Activated CD4-positive, alpha-beta T cell treated with anti-CD3 and anti-CD28 coated beads for 36 hours (primary cell): ENCODE data around the gene GABRD. TPM values are rescaled to one million over a fixed set of nuclear protein-coding genes. Genes with fewer than 3 reads are reported as not detected.
A peak's percentile ranks its signal among the peaks of the same experiment; 100 is the strongest.

Source experiments
- ATAC-seq: fragments of 200-7000 bp; cut with Tn5 transposase; one replicate; pipeline ENCODE4 v1.10.0; 2021; ENCODE audit warnings: mild to moderate bottlenecking, moderate library complexity
- CTCF ChIA-PET: fragments of 350-600 bp; sonication (Branson Sonifier 250); formaldehyde crosslinking; loops from one replicate; lab custom pipeline; 2021; ENCODE audit warnings: antibody characterized with exemption; lab: Charles Lee
- POLR2A ChIA-PET: fragments of 350-600 bp; sonication (Branson Sonifier 250); formaldehyde crosslinking; loops from one replicate; lab custom pipeline; 2021; ENCODE audit warnings: antibody characterized with exemption, inconsistent platforms; lab: Charles Lee
- DNase-seq: peaks from one replicate; pipeline ENCODE4 v3.0.0-alpha.2; 2020
- H3K27ac Mint-ChIP-seq: one replicate; pipeline ENCODE4 v1.8.0; 2021; ENCODE audit warnings: mixed read lengths
- H3K27me3 Mint-ChIP-seq: one replicate; pipeline ENCODE4 v1.8.0; 2021; ENCODE audit warnings: mixed read lengths
- H3K36me3 Mint-ChIP-seq: one replicate; pipeline ENCODE4 v1.8.0; 2021; ENCODE audit warnings: low read depth, mixed read lengths
- H3K4me1 Mint-ChIP-seq: one replicate; pipeline ENCODE4 v1.8.0; 2021; ENCODE audit warnings: mixed read lengths
- H3K4me3 Mint-ChIP-seq: one replicate; pipeline ENCODE4 v1.8.0; 2021; ENCODE audit warnings: mild to moderate bottlenecking, moderate library complexity, mixed read lengths
- H3K9me3 Mint-ChIP-seq: one replicate; pipeline ENCODE4 v1.8.0; 2021; ENCODE audit warnings: low read depth, mixed read lengths
- intact Hi-C, 2 experiments: fragments of 100-400 bp; cut with DNase I in 1 of 2; cut with micrococcal nuclease in 1 of 2; formaldehyde crosslinking; loops; one replicate each; pipeline versions ENCODE4 v1.14.2 to v1.15.1; 2022 to 2024; cut with DNase I, micrococcal nuclease
- total RNA-seq, 2 experiments: library from RNA; stranded (reverse); gene quantifications; one replicate each; pipeline ENCODE4 v1.2.3, GENCODE V29; 2021

The GABRD gene, protein sequence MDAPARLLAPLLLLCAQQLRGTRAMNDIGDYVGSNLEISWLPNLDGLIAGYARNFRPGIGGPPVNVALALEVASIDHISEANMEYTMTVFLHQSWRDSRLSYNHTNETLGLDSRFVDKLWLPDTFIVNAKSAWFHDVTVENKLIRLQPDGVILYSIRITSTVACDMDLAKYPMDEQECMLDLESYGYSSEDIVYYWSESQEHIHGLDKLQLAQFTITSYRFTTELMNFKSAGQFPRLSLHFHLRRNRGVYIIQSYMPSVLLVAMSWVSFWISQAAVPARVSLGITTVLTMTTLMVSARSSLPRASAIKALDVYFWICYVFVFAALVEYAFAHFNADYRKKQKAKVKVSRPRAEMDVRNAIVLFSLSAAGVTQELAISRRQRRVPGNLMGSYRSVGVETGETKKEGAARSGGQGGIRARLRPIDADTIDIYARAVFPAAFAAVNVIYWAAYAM
- total RNA-seq: not detected

GRCh38 chr1:2019172-2019543 is at the start of gene GABRD:
TSS of gene GABRD (plus strand) at chr1:2019345. CDS start at chr1:2019424, 79 bp downstream.
- peak; percentile 79 for ATAC-seq
- intact Hi-C loops: no loop called here
- Mint-ChIP-seq H3K36me3 (no peaks in the 10 kb centered on the region), H3K9me3 (no peaks in the 10 kb centered on the region), H3K27me3 (peaks cover 52% of the 10 kb centered on the region), H3K4me3 (peak within 1 kb of the TSS; percentile 35), H3K27ac (no peak within 1 kb of the TSS), H3K4me1 (peaks cover 5% of the 10 kb centered on the region)
- ChIA-PET POLR2A (interaction anchor here (0.8 kb wide), 1 partner anchor 10 kb away, joined by 4 read pairs; no protein-coding TSS in a partner anchor), CTCF (interaction anchor here (0.9 kb wide), 1 partner anchor 26 kb away, joined by 3 read pairs; no protein-coding TSS in a partner anchor)
- peak; percentile 58 for DNase-seq

DNA sequence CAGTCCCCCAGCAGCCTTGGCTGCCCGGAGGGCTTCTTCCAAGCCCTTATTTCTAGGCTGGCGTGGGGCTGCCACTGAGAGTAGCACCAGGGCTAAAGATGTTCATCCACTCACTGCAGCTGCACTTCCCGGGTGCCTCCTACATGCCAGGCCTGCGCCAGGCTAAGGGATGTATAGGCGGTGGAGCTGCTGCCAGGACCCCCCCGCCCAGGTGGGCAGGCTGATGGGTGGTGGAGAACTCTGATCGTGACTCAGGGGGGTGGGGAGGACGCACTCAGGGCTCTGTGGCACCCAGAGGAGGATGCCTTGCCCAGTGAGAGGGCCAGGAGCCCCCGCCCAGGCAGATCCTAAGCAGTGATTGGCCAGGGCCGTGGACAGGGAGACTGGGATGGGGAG is 49.6 kb upstream of the GABRD start:
- Mint-ChIP-seq H3K4me3 (no peak overlapping the region), H3K27ac (no peak overlapping the region), H3K36me3 (no peaks in the 10 kb centered on the region), H3K9me3 (no peaks in the 10 kb centered on the region), H3K4me1 (no peaks in the 10 kb centered on the region), H3K27me3 (peaks cover 2% of the 10 kb centered on the region)
- DNase-seq (no peak), ATAC-seq (no peak)
- CTCF ChIA-PET: interaction anchor here (0.6 kb wide), 1 partner anchor 11 kb away, joined by 3 read pairs; no protein-coding TSS in a partner anchor
- POLR2A ChIA-PET: no interaction called here
- intact Hi-C loops: no loop called here

DNA sequence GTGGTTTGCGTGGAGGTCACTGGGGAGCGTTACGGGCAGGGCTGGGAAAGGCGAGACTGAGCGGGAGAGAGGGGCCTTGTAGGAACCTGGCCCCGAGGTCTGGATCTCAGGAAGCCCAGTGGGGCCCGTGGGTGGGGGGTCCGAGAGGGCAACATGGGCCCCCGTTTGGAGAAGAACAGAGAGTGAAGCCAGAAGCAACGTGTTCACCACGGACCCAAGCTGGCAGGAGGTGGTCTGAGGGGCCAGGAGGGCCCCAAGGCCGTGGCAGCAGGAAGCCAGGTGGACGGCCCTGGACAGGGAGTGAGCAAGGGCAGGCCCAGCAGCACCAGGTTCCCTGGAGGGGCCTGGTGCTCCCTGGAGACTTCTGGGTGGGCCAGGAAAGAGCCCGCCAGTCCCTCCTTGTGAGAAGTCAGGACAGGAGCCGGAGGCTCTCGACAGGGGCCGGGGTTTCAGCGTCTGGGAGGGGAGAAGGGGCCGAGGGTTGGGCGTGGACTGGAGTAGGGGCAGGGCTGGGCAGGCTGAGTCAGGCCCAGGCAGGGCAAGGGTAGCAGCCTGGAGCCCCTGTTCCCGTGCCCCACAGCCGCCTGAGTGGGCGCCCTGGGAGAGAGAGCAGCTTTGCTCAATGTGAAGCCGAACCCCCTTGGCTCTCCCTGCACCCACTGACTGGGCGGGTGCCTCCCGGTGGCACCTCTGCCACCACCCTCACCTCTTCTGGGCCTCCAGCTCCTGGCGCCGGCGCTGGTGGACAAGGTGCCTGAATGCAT is 49.0 kb upstream of the GABRD start:
- H3K9me3 Mint-ChIP-seq: no peaks in the 10 kb centered on the region
- no peaks in the 10 kb centered on the region for H3K4me1 Mint-ChIP-seq
- peaks cover 3% of the 10 kb centered on the region for H3K27me3 Mint-ChIP-seq
- intact Hi-C loops: no loop called here
- CTCF ChIA-PET: interaction anchor here (0.6 kb wide), 1 partner anchor 11 kb away, joined by 3 read pairs; no protein-coding TSS in a partner anchor
- DNase-seq: no peak
- POLR2A ChIA-PET: no interaction called here
- H3K4me3 Mint-ChIP-seq: no peak overlapping the region
- H3K36me3 Mint-ChIP-seq: no peaks in the 10 kb centered on the region
- H3K27ac Mint-ChIP-seq: no peak overlapping the region
- no peak for ATAC-seq

DNA sequence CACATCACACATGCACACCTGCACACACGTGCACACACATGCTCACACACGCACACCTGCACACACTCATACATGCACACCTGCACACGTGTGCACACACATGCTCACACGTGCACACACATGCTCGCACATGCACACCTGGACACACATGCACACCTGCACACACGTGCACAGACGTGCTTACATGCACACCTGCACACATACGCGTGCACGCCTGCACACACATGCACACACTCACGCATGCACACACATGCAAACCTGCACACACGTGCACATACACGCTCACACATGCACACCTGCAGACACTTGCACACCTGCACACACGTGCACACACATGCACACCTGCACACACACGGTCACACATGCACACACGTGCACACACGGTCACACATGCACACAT is 48.1 kb upstream of the GABRD start:
- intact Hi-C loops: no loop called here
- H3K27ac Mint-ChIP-seq: no peak overlapping the region
- POLR2A ChIA-PET: no interaction called here
- CTCF ChIA-PET: no interaction called here
- H3K27me3 Mint-ChIP-seq: peaks cover 6% of the 10 kb centered on the region
- no peaks in the 10 kb centered on the region for H3K9me3 Mint-ChIP-seq
- DNase-seq (no peak), ATAC-seq (no peak)
- H3K36me3 Mint-ChIP-seq: no peaks in the 10 kb centered on the region
- no peaks in the 10 kb centered on the region for H3K4me1 Mint-ChIP-seq
- no peak overlapping the region for H3K4me3 Mint-ChIP-seq

DNA sequence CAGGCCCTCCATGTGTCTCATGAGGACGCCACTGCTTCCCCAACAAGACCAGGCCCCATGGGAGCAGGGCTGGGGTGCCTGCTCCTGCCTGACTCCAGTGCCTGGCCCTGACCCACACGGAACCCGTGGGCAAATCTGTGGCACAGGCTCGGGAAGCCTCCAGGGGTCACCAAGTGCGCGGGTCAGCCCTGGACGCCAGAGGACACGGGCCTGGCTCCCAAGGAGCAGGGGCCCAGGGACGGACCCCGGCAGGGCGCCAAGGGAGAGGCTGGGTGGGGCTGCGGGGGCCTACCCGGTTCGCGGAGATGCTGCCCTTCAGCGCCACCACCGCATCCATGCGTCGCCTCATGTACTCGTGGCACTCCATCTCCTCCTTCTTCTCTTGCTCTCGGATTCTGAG is 47.5 kb upstream of the GABRD start:
- H3K9me3 Mint-ChIP-seq: no peaks in the 10 kb centered on the region
- POLR2A ChIA-PET: no interaction called here
- no peaks in the 10 kb centered on the region for H3K4me1 Mint-ChIP-seq
- no peak overlapping the region for H3K4me3 Mint-ChIP-seq
- no peak for DNase-seq
- no peak overlapping the region for H3K27ac Mint-ChIP-seq
- no peaks in the 10 kb centered on the region for H3K36me3 Mint-ChIP-seq
- no peak for ATAC-seq
- peaks cover 6% of the 10 kb centered on the region for H3K27me3 Mint-ChIP-seq
- CTCF ChIA-PET: no interaction called here
- intact Hi-C loops: no loop called here

GRCh38 chr1:1972976-1973715 is 46.0 kb upstream of the GABRD start:
- H3K36me3 Mint-ChIP-seq: no peaks in the 10 kb centered on the region
- H3K27ac Mint-ChIP-seq: no peak overlapping the region
- no peak overlapping the region for H3K4me3 Mint-ChIP-seq
- ATAC-seq (no peak), DNase-seq (no peak)
- intact Hi-C loops: no loop called here
- ChIA-PET CTCF (no interaction called here), POLR2A (no interaction called here)
- H3K4me1 Mint-ChIP-seq: no peaks in the 10 kb centered on the region
- H3K9me3 Mint-ChIP-seq: no peaks in the 10 kb centered on the region
- H3K27me3 Mint-ChIP-seq: peaks cover 3% of the 10 kb centered on the region

DNA sequence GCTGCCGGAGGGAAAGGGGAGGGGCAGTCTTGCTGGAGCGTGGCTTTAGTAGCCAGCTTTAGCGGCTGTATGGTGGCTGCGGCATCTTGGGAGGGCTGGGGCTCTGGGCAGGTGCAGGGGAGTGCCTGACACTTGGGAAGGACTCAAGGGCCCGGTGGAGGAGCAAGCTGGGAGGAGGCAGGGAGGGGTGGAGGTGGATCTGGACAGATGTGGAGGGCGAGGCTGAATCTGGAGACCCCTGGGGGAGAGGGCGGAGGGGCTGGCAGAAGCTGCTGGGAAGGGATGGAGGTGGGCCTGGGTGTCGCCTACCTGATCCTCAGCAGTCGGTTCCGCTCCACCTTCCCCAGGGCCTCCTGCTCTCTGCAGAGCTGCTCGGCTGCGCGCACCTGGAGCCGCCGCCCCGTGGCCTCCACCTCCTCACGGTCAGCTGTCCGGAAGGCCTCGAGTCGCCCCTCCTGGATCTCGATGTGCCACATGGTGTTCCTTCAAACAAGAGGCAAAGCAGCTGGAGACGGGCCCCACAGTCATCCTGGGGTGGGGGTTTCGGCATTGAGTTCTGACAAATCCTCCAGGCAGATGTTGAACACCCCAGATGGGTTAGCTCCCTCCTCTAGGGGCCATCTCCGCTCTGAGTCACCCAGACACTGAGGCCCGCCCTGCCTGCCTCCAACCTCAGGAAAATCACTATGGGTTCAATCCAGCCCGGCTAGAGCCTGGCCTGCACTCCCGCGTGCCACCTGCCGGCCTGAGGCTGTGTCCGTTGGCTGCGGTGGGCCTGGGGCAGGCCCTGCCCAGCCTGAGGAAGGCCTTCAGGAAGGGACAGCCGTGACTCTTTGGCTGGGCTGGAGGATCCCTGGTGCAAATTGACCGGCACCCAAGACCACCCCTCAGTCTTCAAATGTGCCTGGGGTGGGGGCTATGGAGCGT is 45.2 kb upstream of the GABRD start:
- Mint-ChIP-seq H3K9me3 (peaks cover 3% of the 10 kb centered on the region), H3K27me3 (peaks cover 3% of the 10 kb centered on the region), H3K27ac (no peak overlapping the region), H3K4me1 (no peaks in the 10 kb centered on the region), H3K36me3 (no peaks in the 10 kb centered on the region), H3K4me3 (no peak overlapping the region)
- intact Hi-C loops: no loop called here
- no peak for DNase-seq
- POLR2A ChIA-PET: no interaction called here
- no peak for ATAC-seq
- CTCF ChIA-PET: no interaction called here

- no peak for DNase-seq
- Mint-ChIP-seq H3K27me3 (peaks cover 3% of the 10 kb centered on the region), H3K9me3 (peaks cover 3% of the 10 kb centered on the region), H3K4me1 (no peaks in the 10 kb centered on the region), H3K4me3 (no peak overlapping the region), H3K36me3 (no peaks in the 10 kb centered on the region), H3K27ac (no peak overlapping the region)
- intact Hi-C loops: no loop called here
- POLR2A ChIA-PET: no interaction called here
- no peak for ATAC-seq
- CTCF ChIA-PET: no interaction called here
Measured at GRCh38 chr1:1974834-1975233, 44.3 kb upstream of the GABRD start.

DNA sequence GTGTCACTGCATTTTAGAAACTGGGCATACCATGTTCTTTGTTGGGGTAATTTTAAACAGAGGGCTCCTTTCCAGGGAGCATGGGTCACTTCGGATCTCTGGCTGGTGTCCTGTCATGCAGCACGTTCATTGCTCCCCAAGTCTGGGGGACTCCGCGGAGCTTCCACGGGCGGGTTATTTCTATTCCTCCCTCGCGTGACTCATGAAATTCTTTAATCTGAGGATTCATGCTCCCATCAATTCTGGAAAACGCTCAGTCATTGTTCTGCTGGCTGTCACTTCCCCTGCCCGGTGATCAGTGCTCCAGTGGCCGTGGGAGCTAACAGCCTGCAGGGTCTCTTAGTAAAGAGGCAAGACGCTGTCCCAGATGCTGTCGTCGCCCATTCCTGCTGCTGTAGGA is 43.6 kb upstream of the GABRD start:
- no peak for ATAC-seq
- H3K4me1 Mint-ChIP-seq: no peaks in the 10 kb centered on the region
- POLR2A ChIA-PET: no interaction called here

GRCh38 chr1:1976031-1976430 is 43.1 kb upstream of the GABRD start:
- Mint-ChIP-seq H3K4me3 (no peak overlapping the region), H3K4me1 (no peaks in the 10 kb centered on the region), H3K9me3 (peaks cover 3% of the 10 kb centered on the region), H3K27me3 (peaks cover 3% of the 10 kb centered on the region), H3K27ac (no peak overlapping the region), H3K36me3 (no peaks in the 10 kb centered on the region)
- intact Hi-C loops: no loop called here
- no peak for DNase-seq
- ChIA-PET CTCF (no interaction called here), POLR2A (no interaction called here)
- ATAC-seq: no peak

More for the DNA sequence above, 43.6 kb upstream of the GABRD start:
- Mint-ChIP-seq H3K4me3 (no peak overlapping the region), H3K27me3 (peaks cover 3% of the 10 kb centered on the region), H3K9me3 (peaks cover 3% of the 10 kb centered on the region), H3K36me3 (no peaks in the 10 kb centered on the region), H3K27ac (no peak overlapping the region)
- intact Hi-C loops: no loop called here
- no peak for DNase-seq
- CTCF ChIA-PET: no interaction called here
